OCI-LY3 (cell line): ENCODE measurements around the gene ESPL1.
A peak's percentile ranks its signal among the peaks of the same experiment; 100 is the strongest.
"Not testable (repeated sequence)": the region's sequence is repeated elsewhere in the genome, so short reads cannot be mapped to it uniquely, and the experiment has no call there.

ENCODE experiments used
- H2AFZ ChIP-seq: fragments of 200-600, 300-600 bp; shearing (Covaris generic); 2 replicates; pipeline ENCODE4 v1.6.0; 2014; ENCODE audit warnings: antibody characterized with exemption, low read depth, low read length
- H3K27ac ChIP-seq: fragments of 200-600, 300-600 bp; sonication (generic); 2 replicates; pipeline ENCODE4 v1.5.1; 2014; ENCODE audit warnings: mild to moderate bottlenecking, low read length, moderate library complexity, mixed read lengths
- H3K27me3 ChIP-seq: fragments of 200-600, 300-600 bp; sonication (generic); 2 replicates; pipeline ENCODE4 v1.6.1; 2014; ENCODE audit warnings: low read depth, low read length, mixed read lengths
- H3K36me3 ChIP-seq: fragments of 200-600, 300-600 bp; sonication (generic); replicated peaks from 2 replicates; pipeline ENCODE3; 2014; ENCODE audit warnings: low read depth, low read length, mixed read lengths
- H3K4me1 ChIP-seq: fragments of 300-600, 200-600 bp; sonication (generic); 2 replicates; pipeline ENCODE4 v1.6.1; 2014; ENCODE audit warnings: low read length, mixed read lengths
- H3K4me2 ChIP-seq: fragments of 200-600, 300-600 bp; sonication (generic); 2 replicates; pipeline ENCODE4 v1.6.1; 2014; ENCODE audit warnings: low read length, mixed read lengths
- H3K4me3 ChIP-seq: fragments of 300-600, 200-600 bp; sonication (generic); 2 replicates; pipeline ENCODE4 v1.5.1; 2014; ENCODE audit warnings: antibody characterized with exemption, mild to moderate bottlenecking, low read length, moderate library complexity
- H3K79me2 ChIP-seq: fragments of 300-600, 200-600 bp; shearing (Covaris generic); 2 replicates; pipeline ENCODE4 v1.6.1; 2014; ENCODE audit warnings: mild to moderate bottlenecking, low read length, mixed read lengths
- H3K9ac ChIP-seq: fragments of 300-600, 200-600 bp; shearing (Covaris generic); 2 replicates; pipeline ENCODE4 v1.6.0; 2014; ENCODE audit warnings: mild to moderate bottlenecking, low read length, moderate library complexity
- H3K9me3 ChIP-seq: fragments of 200-600, 300-600 bp; shearing (Covaris generic); 2 replicates; pipeline ENCODE4 v1.6.1; 2014; ENCODE audit warnings: low read length, mixed read lengths; ENCODE audit not compliant: insufficient read depth
- H4K20me1 ChIP-seq: fragments of 200-600, 300-600 bp; sonication (generic); 2 replicates; pipeline ENCODE4 v1.6.1; 2016; ENCODE audit warnings: low read length, mixed read lengths; ENCODE audit not compliant: insufficient read depth
- CTCF ChIP-seq: fragments of 200-600, 300-600 bp; sonication (generic); IDR thresholded peaks from 2 replicates; pipeline ENCODE4 v1.5.1; 2014; ENCODE audit warnings: antibody characterized with exemption, low read length, low read depth
- EZH2phosphoT487 ChIP-seq: fragments of 200-600 bp; shearing (Covaris generic); IDR thresholded peaks from 2 replicates; pipeline ENCODE4 v1.6.1; 2018; ENCODE audit warnings: antibody characterized with exemption, mixed run types, low read depth

The ESPL1 gene

GRCh38 chr12:53295891-53296219 lies 27.8 kb downstream of the ESPL1 start:
- H3K27me3 ChIP-seq = no peaks in the 10 kb centered on the region

GRCh38 chr12:53297106-53297505 lies 29.0 kb downstream of the ESPL1 start:
- H3K79me2 ChIP-seq = peaks cover 38% of the 10 kb centered on the region
- not testable (repeated sequence) for H4K20me1 ChIP-seq, H3K9me3 ChIP-seq, H3K27me3 ChIP-seq, H2AFZ ChIP-seq, H3K27ac ChIP-seq, H3K9ac ChIP-seq, H3K4me2 ChIP-seq, H3K4me3 ChIP-seq
- peaks cover 27% of the 10 kb centered on the region for H3K4me1 ChIP-seq
- peaks cover 32% of the 10 kb centered on the region for H3K36me3 ChIP-seq

More at GRCh38 chr12:53295891-53296219, 27.8 kb downstream of the ESPL1 start:
- Histone ChIP-seq H3K79me2 (peaks cover 38% of the 10 kb centered on the region), H3K4me3 (peak overlapping the region; percentile 95), H3K27ac (peak overlapping the region; percentile 45), H3K9me3 (no peaks in the 10 kb centered on the region), H3K4me2 (peak overlapping the region; percentile 86), H3K36me3 (peaks cover 38% of the 10 kb centered on the region), H3K4me1 (peaks cover 27% of the 10 kb centered on the region), H2AFZ (peak overlapping the region; percentile 69), H3K9ac (peak overlapping the region; percentile 92), H4K20me1 (no peaks in the 10 kb centered on the region)
- no peak for TF ChIP-seq EZH2phosphoT487
- TF ChIP-seq CTCF = no peak

GRCh38 chr12:53298164-53298563 lies 30.1 kb downstream of the ESPL1 start:
- H3K4me2 ChIP-seq = no peak overlapping the region
- H3K4me3 ChIP-seq = no peak overlapping the region
- H4K20me1 ChIP-seq = no peaks in the 10 kb centered on the region
- no peak overlapping the region for H3K9ac ChIP-seq
- H3K9me3 ChIP-seq = no peaks in the 10 kb centered on the region
- no peak overlapping the region for H3K27ac ChIP-seq
- H3K79me2 ChIP-seq = peaks cover 38% of the 10 kb centered on the region
- H3K4me1 ChIP-seq = peaks cover 27% of the 10 kb centered on the region
- H2AFZ ChIP-seq = no peak overlapping the region
- no peaks in the 10 kb centered on the region for H3K27me3 ChIP-seq
- H3K36me3 ChIP-seq = peaks cover 27% of the 10 kb centered on the region
- TF ChIP-seq EZH2phosphoT487 (no peak), CTCF (no peak)

GRCh38 chr12:53299101-53299453 lies 31.0 kb downstream of the ESPL1 start:
- Histone ChIP-seq H3K4me1 (peaks cover 27% of the 10 kb centered on the region), H3K4me3 (peak overlapping the region; percentile 88), H3K9me3 (no peaks in the 10 kb centered on the region), H3K9ac (no peak overlapping the region), H3K36me3 (peaks cover 26% of the 10 kb centered on the region), H3K4me2 (peak overlapping the region; percentile 96), H3K27me3 (no peaks in the 10 kb centered on the region), H3K27ac (peak overlapping the region; percentile 38), H3K79me2 (peaks cover 38% of the 10 kb centered on the region), H4K20me1 (no peaks in the 10 kb centered on the region), H2AFZ (no peak overlapping the region)
- TF ChIP-seq CTCF (no peak), EZH2phosphoT487 (no peak)
